SU-DHL-6 (cell line): Measurements from ENCODE around the gene SIGLEC9.

Source experiments
- CTCF ChIP-seq: fragments of 200-600 bp; sonication (generic); IDR thresholded peaks from one replicate; pipeline ENCODE4 v1.5.1; 2017; ENCODE audit warnings: antibody characterized with exemption, mild to moderate bottlenecking, low read length, moderate library complexity; ENCODE audit not compliant: insufficient read depth, poor library complexity, severe bottlenecking
- EZH2phosphoT487 ChIP-seq: fragments of 200-600 bp; sonication (generic), shearing (Covaris generic); conservative IDR thresholded peaks from 2 replicates; pipeline ENCODE4 v1.6.1; 2018; ENCODE audit warnings: mild to moderate bottlenecking, antibody characterized with exemption, low read length, moderate library complexity, mixed read lengths

DNA sequence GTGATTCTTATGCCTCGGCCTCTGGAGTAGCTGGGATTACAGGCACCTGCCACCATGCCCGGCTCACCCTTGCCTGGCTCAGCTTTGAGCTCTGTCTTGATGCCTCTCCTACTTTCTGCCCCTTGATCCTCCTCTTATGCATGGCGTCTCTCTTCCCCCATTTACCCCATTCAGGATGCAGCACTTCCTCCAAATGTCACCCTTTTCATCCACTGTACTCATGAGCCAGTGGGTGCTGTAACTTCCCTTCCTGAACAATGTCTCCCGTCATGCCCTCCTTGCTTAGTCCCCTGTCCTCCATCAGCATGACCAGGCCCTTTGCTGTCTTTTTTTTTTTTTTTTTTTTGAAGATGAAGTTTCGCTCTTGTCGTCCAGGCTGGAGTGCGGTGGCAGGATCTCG lies 3.4 kb upstream of the SIGLEC9 start:
- TF ChIP-seq CTCF (no peak), EZH2phosphoT487 (no peak)
